22Rv1 (cell line): ENCODE measurements around the gene SLC66A2.

Source experiments
- CTCF ChIP-seq: fragments of 450-650 bp; IDR thresholded peaks from 2 replicates; pipeline ENCODE4 v1.5.1; 2017; ENCODE audit warnings: mild to moderate bottlenecking
- ZFX ChIP-seq: fragments of 450-650 bp; IDR thresholded peaks from 2 replicates; pipeline ENCODE4 v1.6.1; 2017; ENCODE audit warnings: antibody characterized with exemption, borderline replicate concordance

DNA sequence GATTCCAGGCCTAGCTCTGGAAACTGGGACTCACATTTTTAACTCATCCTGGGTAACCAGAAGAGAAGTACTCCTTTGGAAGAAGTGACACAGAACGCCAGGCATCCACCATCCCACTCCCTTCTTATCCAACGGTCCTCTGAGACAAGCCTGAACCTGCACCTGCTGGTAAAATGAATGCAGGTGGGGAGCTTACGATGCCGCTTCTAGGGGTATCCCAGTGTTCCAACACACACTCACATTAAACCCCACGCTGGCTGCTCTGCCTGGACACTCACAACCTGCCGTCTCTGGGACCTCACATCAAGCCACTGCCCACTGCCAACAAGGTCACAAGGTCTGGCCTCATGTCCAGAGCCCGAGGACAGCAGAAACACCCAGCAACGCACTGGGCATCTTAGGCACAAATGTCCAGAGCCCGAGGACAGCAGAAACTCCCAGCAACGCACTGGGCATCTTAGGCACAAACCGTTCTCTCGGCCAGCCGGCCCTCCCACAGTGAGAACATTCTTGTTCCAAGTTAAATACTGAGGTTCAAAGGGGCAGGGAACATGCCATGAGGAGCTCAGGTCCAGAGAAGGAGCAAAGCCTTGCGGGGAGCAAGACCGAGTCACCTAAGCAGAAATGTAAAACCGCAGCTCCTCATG, 9.9 kb downstream of the SLC66A2 start:
- TF ChIP-seq CTCF, result no peak
- TF ChIP-seq ZFX, result no peak
